Left renal cortex interstitium (tissue), 4 donors: Measurements from ENCODE around the gene PLXNB1. TPM values are rescaled to one million over a fixed set of nuclear protein-coding genes. Genes with fewer than 3 reads are reported as not detected.
"Not testable (repeated sequence)": the region's sequence is repeated elsewhere in the genome, so short reads cannot be mapped to it uniquely, and the experiment has no call there.

Source experiments
- DNase-seq, 4 donors: peaks; one replicate each; pipeline ENCODE4 v3.0.0-alpha.2; 2013; ENCODE audit warnings: low read depth in 4 of 4, low spot score in 2 of 4, missing footprints in 1 of 4
- polyA plus RNA-seq, 4 donors: library from polyadenylated mRNA; unstranded; fragments of 120-200 nt; gene quantifications; one replicate each; pipeline ENCODE4 v1.2.1, GENCODE V29; 2013; ENCODE audit not compliant: insufficient read length in 4 of 4

The PLXNB1 gene
- polyA plus RNA-seq, 4 donors = 137 to 247 (median 190) TPM

DNA sequence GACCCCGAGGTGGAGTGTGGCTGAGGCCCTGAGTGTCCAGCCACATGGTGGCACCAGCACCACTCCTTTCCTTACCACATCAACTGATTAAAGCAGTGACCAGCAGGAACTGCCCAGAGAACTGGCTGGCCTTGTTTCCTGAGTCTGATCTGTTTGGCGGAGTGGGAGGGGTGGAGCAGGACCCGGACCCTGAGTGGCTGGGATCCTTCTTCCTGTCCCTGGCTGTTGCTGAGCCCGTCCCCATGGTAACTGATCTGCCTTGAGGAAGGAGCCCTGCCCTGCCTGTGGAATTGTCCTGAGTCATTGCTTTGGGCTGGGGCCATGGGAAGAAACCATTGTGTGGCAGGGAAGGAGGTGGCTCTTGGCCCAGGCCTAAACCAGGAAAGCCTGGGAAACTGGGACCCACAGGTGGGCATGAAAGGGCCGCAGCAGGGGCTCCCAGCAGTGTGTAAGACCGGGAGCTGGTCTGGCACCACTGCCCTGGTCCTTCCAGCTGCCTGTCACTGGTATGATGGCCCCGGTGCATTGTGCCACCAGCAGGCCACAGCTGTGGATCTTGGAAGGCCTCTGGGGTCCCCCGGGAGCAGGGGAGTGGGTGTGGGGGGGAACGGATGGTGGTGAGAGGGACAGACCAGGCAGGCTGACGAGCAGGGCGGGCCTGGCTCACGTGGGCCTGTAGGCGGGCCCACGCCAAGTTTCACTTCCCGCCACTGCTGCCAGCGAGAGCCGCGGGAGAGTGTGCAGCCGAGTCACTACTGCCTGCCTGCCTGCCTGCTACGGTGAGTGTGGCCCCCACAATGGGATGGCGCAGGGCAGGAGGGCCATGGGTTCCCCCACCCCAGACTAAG is 35.9 kb upstream of the PLXNB1 start:
- DNase-seq = peak; percentile 90 to 98 (median 93)

DNA sequence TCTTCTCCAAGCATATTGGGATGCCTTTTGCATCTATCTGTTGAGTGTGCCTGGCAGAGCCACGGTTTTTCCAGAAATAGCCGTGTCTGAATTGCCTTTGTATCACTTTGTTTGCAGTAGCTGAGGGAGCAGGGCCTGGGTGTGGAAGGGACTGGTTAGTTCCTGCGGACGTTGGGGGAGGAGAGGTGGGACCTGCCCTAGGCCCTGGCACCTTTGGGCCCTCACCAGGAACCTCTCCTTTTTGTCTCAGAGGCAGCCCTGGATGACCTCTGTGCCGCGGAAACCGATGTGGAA is 35.3 kb upstream of the PLXNB1 start:
- no peak for DNase-seq

DNA sequence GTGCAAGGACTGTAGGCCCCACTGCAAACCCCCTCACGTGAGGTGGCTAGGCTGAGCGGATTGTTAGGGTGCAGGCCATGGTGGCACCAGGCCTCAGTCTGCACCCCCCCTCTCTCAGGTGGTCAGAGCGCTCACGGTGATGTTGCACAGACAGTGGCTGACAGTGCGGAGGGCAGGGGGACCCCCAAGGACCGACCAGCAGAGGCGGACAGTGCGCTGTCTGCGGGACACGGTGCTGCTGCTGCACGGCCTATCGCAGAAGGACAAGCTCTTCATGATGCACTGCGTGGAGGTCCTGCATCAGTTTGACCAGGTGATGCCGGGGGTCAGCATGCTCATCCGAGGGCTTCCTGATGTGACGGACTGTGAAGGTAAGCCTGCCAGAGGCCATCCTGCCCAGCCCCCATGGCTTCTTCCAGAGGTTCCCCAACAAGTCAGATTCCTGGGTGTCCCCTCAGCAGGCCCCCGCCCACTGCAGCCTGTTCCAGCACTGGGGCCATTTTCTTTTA is 34.9 kb upstream of the PLXNB1 start:
- no peak for DNase-seq

DNA sequence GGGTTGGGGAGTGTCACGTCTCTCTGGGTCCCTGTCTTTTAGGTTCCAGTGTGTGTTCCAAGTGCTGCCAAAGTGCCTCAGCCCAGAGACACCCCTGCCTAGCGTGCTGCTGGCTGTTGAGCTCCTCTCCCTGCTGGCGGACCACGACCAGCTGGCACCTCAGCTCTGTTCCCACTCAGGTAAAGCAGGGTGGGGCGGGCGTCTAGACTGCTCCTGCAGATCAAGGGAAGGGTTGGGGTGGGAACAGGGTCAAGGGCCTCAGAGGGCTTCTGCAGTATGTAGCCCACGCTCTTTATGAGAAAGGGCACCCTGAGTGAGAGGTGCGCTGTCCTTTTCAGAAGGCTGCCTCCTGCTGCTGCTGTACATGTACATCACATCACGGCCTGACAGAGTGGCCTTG is 33.8 kb upstream of the PLXNB1 start:
- DNase-seq = no peak

DNA sequence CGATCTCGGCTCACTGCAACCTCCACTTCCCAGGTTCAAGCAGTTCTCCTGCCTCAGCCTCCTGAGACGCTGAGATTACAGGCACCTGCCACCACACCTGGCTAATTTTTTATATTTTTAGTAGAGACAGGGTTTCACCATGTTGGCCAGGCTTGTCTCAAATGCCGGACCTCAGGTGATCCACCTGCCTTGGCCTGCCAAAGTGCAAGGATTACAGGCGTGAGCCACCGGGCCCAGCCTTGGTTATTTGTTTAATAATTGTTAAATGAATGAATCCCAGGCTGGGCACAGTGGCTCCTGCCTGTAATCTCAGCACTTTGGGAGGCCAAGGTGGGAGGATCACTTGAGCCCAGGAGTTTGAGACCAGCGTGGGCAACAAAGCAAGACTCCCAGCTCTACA is 31.9 kb upstream of the PLXNB1 start:
- not testable (repeated sequence) for DNase-seq

DNA sequence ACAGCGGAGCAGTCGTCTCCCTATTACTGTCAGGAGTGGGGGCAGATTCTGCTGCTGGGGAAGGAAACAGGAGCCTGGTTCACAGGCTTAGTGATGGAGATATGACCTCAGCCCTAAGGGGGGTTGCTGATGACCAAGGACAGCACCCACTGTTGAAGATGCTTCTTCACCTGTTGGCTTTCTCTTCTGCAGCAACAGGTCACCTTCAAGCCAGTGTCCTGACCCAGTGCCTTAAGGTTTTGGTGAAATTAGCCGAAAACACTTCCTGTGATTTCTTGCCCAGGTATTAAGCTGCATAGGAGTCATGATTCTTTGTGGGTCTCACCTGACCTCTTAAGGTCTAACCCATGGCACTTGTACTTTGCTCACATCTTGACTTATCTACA is 30.6 kb upstream of the PLXNB1 start:
- DNase-seq = no peak

DNA sequence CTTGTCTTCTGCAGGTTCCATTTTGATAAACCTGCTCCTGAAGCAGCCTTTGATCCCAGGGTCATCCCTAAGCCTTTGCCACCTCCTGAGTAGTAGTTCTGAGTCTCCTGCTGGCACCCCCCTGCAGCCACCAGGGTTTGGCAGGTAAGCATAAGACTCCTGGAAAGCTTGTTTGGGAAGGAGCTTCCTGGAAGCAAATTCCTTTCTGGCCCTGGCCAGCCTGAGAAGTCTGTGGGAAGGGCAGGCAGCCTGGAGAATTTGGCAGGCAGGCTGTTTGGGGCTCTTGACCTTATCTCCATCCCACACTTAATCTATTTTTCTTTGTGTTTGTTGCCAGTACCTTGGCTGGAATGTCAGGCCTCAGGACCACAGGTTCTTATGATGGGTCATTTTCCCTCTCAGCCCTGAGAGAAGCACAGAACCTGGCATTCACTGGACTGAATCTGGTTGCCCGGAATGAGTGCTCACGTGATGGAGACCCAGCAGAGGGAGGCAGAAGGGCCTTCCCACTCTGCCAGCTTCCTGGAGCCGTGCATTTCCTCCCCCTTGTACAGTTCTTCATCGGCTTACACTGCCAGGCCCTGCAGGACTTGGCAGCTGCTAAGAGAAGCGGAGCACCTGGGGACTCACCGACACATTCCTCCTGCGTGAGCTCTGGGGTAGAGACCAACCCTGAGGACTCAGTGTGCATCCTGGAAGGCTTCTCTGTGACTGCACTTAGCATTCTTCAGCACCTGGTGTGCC is 30.1 kb upstream of the PLXNB1 start:
- no peak for DNase-seq

DNA sequence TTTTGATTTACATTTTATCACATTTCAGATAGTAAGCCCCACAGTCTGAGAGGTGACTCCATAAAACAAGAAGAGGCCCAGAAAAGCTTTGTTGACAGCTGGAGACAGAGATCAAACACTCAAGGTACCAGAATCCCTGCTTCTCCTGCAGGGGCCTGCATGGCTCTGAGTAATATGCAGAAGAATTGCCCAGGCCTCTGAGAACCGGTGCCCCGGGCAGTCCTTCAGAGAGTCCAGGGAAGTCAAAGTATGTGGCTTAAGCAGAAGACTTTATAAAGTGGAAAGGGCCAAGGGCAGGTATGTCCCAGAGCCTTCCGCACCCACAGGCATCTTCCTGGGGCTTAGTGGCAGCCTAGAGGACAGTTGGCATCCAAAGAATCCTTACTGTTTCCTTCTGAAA is 29.4 kb upstream of the PLXNB1 start:
- no peak for DNase-seq

DNA sequence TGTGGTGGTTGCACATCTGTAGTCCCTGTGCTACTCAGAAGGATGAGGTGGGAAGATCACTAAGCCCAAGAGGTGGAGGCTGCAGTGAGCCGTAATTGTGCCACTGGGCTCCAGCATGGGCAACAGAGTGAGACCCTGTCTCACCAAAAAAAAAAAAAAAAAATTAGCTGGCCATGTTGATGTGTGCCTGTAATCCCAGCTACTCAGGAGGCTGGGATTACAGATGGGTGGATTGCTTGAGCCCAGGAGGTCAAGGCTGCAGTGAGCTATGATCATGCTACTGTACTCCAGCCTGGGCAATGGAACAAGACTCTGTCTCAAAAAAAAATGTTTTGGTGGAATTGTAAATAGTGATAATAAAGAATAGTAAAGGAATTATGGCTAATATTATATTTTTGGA is 26.6 kb upstream of the PLXNB1 start:
- no peak for DNase-seq

DNA sequence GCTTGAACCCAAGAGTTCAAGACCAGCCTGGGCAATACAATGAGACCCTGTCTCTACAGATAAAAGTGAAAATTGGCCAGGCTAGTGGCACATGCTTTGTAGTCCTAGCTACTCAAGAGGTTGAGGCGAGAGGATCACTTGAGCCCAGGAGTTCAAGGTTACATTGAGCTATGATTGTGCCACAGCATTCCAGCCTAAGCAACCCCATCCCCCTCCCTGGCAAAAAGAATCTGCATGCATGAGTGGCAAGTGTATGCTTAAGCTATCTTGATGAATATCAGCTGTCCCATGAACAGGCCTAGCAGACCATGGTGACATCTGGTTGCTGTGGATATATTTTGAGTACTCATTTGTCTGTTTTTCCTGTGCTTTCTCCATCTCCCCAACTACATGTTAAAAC is 21.4 kb upstream of the PLXNB1 start:
- no peak for DNase-seq

DNA sequence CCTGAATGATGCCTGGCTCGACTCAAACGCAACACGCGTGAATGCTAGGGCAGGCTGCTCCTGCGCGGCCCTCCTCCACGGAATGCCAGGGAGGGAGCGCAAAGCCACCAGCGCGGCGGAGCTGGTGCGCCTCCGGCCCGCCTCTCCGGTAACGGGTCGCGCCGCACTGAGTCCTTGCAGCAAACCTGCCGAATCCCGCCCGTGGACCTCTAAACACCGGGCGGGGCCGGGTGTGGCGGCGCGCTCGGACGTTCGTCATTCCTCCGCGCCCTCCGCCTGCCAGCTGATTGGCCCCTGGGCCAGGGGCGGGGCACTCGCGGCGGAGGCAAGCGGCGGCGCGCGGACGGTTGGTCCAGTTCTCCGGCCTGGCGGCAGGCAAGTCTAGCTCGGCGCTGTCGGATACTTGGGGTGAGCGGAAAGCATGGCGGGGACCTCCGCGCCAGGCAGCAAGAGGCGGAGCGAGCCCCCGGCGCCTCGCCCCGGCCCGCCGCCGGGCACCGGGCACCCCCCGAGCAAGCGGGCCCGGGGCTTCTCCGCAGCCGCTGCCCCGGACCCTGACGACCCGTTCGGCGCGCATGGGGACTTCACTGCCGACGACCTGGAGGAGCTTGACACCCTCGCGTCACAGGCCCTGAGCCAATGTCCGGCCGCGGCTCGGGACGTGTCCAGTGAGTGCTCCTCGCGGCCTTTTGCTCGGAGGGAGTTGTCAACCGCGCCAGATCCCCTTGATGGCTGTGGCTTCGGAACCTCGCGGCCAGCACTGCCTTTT is 16.7 kb upstream of the PLXNB1 start, which contains the start of gene ATRIP:
Gene ATRIP, plus strand, starts transcription at position 313 of the 769 bp plus-strand sequence. Its CDS starts 109 bp downstream, at position 422.
- DNase-seq = no peak

DNA sequence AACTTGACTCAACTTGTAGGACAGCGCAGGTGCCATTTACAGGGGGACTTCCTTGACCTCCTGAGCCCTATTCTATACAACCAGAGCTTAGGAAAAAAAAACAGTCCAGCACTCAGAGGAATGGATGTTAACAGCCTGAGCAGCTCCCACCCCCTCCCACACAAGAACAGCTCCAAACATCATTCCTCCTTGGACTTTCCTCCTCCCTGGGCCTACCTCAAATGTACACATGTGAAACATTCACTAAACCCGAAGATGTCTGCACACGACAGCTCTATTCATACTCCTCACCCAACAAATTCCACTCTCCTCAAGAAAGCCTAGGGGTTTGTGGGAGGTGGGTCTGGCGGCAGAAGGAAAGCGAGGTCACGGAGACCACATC is 16.1 kb upstream of the PLXNB1 start:
- DNase-seq = no peak

DNA sequence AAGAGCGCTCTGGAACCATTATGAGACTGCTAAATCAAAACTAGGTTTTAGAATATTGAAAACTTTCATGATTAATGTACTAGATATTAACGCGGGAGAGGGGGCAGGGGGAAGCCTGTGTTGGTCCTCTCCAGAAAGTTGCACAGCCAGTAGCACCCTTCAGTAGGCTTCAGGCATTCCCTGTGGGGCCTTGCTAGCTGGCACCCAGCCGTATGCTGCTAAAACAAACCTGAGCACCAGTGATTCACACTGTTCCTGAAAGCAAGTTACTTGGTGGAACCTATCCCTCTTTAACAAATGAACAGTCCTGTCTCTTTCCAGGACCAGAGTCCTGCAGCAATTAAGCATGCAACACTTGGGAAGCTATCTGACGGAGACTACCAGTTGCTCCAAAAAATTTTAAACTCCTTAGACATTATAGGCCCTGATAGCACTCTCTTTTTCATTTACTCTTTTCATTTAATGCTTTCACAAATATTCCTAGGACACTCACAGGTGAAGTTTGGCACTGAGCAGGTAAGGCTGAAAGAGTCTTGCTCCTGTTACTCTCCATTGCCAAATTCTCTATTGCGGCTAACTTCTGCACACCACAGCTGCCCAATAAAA is 15.5 kb upstream of the PLXNB1 start:
- no peak for DNase-seq

DNA sequence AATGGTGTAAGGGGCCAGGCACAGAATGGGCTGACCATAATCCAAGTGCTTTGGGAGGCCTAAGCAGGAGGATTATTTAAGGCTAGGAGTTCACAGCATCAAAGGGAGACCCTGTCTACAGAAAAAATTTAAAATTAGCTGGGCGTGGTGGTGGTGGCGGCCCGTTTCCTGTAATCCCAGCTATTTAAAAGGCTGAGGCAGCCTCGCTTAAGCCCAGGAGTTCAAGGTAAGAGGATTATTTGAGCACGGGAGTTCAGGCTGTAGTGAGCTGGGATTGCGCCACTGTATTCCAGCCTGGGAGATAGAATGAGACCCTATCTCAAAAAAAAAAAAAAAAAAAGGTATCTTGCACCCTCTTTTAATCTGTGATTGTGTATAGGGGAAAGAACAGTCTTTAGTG is 12.1 kb upstream of the PLXNB1 start:
- DNase-seq = no peak

DNA sequence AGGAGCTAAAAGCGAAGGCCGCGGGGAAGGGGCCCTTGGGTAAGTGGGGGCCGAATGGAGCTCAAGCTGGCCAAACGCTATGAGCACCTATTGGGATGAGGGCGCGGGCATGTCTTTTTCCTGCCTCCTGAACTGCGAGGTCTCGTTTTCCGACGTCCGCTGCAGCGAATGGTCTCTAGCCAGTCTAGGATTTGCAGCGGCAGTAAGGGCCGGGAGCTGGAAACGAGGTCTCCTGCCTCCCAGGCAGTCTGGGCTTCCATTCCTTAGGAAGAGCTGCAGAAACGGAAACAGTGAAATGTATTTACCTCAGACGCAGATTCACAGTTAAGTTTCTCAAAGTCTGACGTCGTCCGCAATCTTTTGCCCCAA is 10.7 kb upstream of the PLXNB1 start:
- DNase-seq = no peak

DNA sequence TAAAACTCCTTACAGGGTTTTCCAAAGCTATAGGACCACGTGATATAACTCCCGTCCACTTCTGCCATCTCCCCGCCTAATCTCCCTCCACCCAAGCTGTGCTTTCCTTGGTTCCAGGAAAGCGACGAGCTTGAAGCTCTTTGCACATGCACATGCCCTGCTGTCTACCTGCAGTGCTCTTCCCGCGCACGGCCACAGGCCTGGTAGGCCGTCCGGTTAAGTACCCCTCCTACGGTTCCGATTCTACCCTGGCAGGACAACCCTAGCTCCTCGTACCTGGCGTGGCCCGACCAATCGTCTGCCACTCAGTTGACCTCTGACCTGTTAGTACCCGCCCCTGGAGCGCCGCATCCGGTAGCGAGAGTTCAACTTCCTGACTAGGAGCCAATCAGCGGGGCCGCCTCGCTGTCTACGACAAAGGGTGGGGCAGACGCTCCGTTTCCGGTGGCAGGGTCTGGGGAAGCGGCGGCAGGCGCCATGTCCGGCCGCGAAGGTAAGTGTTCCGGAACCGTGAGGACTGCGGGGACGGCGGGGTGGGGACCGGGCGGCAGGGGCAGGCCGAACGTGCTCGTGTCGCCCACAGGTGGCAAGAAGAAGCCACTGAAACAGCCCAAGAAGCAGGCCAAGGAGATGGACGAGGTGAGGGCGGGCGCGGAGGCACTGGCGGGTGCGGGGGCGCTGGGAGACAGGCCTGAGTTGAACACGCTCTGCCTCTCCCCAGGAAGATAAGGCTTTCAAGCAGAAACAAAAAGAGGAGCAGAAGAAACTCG is 10.1 kb upstream of the PLXNB1 start, which contains the start of the genes CCDC51 and TMA7:
Gene CCDC51, minus strand, starts transcription at position 300 of the 770 bp plus-strand sequence. CDS start 4,991 bp downstream, outside the sequence.
Gene TMA7, plus strand, starts transcription at position 438 of the 770 bp plus-strand sequence. Its CDS starts 40 bp downstream, at position 478.
- DNase-seq = peak; percentile 88 to 96 (median 93)

DNA sequence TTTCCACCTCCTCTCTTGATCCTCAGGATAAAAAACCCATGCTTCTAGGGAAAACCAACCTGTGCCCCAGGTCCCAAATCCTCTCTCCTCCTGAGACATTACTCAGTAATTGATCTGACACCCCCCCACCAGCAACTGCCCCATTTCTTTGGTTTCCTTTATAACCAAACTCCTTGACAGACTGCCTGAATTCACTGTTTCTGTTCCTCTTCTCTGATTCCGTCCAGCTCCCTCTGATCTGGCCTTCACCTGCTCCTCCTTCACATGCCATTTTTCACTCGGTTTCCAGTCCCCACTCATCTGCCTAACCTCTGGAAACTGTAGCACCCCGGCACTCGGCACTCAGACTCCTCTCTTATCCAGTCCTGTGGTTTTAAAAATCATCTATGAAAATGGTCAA is 7.9 kb upstream of the PLXNB1 start:
- DNase-seq = no peak

DNA sequence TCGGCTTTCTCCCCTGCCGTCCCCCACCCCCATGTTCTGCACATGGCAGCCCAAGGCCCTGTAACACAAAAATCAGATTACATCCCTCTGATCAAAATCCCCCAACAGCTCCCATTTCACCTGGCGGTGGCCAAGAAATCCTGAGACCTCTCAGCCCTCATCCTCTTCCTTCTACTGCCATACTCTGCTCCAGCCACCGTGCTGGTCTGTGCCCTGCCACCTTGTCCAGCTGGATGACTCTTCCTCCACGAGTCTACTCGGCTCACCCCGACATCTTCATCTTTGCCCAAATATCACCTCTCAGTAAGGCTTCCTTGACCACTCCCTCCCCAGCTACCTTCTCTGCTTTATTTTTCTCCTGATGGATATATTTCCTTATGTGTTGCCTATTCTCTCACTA is 7.0 kb upstream of the PLXNB1 start:
- no peak for DNase-seq

DNA sequence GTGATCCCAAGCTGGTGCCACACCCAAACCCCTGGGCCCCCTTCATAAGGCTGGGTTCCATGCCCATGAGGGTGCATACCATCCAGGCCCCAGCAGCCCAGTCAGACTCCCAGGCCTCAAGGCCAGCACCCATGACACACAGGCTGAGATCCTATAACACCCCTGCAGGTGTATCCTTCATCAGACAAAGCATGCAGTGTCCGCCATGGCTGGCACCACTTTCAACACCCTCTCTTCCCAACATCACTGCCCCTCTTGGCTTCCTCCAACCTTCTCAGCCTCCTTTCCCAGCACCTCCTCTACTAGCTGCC is 6.5 kb upstream of the PLXNB1 start:
- DNase-seq = no peak
